NCI-H2227 (cell line): ENCODE data around the gene AGAP3.

Experiments used
- DNase-seq: peaks from one replicate; lab custom pipeline; 2025; ENCODE audit not compliant: unreplicated experiment; lab: John Stamatoyannopoulos, UW

Gene AGAP3

DNA sequence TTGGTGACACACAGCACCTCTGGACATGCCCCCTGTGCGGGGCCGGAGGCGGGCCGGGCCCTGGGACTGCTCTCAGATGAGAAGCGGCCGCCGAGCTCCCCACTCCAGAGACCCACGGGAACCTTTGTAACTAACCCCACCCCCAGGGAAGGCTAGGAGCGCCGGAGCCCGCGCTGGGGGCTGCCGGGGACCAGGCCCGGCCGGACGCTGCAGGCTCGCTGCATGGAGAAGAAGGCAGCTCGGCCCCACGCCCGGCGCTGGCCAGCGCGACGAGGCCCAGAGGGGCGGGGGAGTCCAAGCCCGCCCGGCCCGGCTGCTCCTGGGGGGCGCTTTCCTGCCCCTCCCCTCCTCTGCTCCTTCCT, 36.5 kb downstream of the AGAP3 start:
- DNase-seq = no peak

DNA sequence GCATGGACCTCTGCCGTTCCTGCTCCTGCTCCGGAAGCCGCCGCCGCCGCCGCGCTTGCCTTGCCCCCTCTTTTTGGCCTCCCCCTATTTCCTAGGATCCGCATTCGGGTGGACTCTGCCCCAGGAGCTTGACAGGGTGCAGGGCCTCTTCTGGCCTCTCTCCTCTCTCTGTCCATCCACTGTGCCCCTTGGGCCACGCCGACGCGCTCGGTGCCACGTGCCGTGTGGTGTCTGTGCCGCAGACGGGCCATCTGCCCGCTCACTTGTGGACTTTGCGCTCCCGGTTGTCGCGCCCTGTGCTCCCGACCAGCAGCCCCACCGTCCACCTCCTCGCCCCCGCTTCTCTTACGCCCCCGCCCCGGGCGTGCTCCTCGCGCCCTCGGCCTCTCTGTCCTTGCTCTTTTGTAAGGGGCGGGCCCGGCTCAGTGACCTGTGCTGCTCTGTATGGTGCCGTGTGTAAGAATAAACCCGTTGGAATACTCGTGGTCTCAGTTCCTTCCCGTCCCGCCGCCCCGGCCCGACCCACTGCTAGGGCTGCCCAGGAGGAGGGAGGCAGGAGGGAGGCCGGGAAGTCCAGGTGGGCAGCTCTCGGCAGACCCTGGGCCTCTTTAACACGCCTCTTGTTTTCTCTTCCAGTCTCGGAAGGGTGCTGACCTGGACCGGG, 37.0 kb downstream of the AGAP3 start:
- no peak for DNase-seq

DNA sequence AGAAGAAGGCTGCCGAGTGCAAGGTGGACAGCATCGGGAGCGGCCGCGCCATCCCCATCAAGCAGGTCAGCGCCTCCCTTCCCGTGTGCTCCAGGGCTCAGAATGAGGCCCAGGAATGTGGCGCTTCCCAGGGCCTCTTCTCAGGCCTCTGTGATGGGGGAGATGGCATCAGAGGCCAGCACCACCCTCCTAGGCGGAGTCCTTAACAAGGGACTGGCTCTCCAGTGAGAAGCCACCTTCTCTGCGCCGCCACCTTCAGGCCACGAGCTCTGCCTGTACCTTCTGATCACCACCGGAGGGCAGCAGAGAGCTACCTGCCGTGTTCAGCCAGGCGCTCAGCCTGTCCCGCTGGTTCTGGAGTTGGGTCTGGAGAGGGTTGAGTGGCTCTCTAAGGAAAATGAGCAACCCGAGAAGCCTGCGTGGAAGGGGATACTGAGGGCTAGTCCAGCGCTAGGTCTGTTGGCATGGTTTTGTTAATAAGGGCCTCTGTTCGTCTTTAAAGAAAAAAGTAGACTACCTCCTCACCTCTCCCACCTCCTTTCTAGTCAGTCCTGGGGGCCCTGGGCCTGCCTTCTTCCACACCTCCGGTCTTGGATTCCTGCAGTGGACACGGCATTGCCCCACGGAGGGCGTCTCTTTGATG, 37.7 kb downstream of the AGAP3 start:
- DNase-seq = peak; percentile 91

DNA sequence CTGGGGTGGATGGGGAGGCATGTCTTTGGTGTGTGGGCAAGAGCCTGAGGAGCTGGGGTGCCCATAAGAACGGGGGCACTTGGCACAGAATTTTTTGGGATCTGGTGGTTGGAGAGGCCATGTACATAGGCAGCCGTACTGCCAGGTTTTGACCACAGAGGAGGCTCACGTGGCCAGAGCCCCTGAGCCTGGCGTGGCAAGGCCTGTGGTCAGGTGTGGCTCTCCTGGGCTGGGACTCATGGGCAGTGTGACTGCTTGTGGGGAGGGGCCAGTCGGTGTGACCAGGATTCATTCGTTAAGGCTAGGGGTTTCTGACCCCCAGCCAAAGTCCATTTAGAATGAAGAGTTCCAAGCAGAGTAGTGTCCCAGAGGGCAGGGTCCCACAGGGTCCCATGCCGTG, 38.2 kb downstream of the AGAP3 start:
- no peak for DNase-seq

DNA sequence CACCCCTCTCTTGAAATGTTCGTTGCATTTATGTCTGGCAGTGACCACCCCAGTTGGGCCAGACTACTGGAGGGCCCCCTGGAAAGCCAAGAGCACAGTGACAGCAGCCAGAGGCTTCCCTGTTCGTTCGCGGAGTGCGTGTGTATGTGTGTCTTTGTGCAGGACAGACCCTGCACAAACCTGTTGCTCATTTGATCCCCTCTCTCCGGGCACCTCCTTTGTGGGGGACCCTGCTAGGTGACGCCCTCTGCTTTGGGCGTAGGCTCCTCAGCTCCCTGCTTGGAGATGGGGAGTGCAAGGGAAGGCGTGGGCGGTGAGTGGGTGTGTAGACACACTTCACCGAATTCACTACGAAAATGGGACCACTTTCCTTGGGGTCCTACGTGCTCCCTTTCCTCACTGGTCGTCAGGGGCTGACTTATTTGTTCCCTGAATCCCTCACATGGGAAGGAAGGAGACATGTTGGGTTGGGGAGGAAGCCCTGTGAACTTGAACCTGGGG, 38.7 kb downstream of the AGAP3 start:
- DNase-seq = no peak

DNA sequence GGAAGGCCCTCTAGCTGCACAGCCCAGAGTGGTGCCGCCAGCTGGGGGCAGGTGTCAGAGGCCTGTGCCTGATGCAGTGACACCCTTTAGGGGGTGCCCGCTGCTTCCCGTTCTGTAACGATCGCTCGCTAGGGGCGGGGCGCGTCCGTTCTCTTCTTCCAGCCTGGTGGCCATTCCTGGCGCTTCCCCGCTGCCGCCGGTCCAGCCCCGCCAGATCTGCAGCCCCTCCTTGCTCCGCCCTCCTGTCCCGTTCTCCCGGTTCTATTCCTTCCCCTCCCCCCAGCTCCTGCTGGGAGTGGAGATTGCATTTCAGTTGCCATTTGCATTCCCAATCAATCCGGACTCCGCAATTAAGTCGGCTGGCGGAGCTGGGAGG, 39.2 kb downstream of the AGAP3 start:
- peak; percentile 84 for DNase-seq

DNA sequence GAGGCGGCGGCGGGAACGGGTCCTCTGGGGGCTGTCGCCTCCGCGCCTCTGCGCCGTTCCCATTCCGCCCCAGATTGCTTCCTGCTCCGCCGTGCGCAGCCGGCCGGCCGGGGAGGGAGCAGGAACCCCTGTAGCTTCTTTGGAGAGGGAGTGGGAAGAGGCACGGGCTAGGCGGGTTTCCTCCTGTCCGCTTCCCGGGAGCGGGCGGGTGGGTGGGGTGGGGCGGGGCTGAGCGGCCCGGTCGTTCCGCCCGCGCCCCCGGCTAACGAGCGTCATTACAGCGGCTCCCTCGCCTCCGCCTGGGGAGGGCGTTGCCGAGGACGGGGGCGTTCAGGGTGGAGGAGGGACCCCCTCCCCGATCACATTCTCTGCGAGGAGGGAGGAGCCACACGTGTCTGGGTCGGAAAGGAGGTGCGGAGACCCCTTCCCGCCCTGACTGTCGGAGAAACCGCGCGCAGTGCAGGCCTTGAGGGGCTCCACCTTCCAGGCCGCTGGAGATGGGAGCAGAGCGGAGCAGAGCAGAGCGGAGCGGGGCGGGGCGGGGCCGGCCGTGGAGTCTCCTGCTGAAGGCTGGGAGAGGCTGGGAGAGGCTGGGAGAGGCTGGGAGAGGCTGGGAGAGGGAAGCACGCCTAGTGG, 39.7 kb downstream of the AGAP3 start:
- peak; percentile 90 for DNase-seq

DNA sequence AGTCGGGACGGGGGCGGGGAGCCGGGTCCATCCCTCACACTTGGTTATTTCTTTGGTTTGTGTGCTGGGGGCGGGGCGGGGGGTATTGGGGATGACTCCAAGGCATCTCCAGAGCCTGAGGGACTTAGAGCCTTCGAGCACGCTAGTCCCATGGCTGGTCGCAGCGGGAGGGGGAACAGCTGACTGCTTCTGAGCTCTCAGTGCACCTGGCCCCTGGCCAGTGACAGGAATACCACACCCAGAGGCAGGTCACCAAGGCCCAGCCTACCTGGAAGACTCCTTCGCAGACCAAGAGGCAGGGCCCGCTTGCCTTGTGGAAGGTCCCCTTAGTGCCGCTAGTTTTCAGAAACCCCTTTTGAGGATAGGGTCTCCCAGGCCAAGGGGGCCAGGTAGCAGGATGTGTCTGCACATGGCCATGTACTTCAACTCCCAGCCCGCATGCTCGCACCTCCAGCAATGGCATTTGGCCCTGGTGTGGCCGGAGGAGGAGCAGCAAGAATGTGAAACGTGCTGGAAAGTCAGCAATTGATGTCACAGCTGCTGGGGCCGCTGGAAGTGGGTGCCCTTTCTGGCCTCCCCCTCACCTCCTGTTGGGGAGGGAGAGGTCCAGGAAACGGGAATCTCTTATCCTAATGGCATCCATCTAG, 40.3 kb downstream of the AGAP3 start:
- peak; percentile 68 for DNase-seq

DNA sequence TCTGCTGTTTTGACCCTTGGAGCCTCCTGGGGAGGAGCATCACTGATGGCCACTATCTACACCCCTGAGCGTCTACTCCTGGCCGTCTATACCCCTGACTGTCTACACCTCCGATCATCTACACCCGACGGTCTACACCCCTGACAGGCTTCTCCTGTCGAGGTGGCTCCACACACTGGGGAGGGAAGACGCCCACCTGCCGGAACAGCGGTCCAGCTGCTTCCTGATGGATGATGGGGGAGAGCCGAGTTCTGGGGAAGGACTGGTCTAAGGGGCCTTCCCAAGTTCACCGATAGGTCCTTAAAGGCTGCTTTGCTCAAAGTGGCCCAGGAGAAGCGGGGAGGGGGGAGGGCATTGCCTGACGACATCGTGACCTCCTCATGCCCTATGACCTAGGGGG, 41.9 kb downstream of the AGAP3 start:
- no peak for DNase-seq

DNA sequence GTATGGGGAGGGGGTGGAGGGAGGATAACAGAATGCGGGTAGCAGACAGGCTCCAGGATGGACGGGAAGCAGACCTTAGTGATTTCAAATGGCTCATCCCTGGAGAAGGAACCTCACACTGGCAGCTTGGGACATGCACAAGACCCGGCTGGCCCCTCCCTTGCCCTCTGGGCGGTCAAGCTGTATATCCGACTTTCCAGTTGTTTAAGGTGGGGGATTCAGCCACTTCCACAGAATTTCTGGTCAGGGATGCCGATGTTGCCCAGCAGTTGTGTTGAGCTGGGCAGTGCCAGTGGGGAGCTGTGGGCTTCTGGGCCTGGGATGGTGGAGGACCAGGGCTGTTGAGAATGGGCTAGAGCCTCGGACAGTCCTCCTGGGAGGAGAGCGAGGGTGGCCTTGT, 42.4 kb downstream of the AGAP3 start:
- DNase-seq = no peak

DNA sequence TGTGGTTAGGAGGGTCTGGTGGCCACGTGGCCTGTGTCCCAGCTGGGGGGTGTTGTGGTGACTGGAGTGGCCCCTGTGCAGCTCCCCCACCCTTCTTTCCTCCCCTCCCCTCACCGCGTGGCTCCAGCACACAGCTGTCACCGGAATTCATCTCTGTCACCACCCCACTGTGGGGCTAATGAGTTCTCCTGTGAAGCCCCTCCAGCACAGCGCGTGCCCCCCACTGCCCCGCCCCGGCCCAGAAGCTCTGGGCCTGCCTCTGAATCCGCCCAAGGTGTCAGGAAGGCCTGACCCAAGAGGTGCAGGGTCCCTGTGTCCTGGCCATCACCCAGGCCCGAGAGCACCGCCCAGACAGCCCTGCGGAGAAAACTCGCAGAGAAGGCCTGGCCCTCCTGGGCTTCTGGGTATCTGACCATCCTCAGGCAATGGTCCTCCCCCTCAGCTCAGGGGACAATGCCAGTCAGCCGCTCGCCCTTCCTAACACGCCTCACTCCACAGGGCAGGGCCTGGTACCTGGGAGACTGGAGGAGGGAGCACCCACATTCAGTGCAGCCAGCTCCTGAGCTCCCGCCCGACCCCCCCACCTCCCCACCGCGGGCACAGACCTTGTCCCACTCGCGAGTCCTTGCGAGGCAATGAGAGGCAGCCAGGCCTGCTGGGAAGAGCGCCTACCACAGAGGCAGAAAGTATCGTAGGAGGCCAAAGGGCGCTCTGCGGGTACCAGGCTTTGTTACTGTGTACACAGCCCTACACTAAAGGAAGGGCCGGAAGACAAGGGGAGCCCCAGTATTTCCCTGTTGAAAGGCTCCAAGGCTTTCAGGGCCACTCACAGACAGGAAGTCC, 43.1 kb downstream of the AGAP3 start:
- no peak for DNase-seq

DNA sequence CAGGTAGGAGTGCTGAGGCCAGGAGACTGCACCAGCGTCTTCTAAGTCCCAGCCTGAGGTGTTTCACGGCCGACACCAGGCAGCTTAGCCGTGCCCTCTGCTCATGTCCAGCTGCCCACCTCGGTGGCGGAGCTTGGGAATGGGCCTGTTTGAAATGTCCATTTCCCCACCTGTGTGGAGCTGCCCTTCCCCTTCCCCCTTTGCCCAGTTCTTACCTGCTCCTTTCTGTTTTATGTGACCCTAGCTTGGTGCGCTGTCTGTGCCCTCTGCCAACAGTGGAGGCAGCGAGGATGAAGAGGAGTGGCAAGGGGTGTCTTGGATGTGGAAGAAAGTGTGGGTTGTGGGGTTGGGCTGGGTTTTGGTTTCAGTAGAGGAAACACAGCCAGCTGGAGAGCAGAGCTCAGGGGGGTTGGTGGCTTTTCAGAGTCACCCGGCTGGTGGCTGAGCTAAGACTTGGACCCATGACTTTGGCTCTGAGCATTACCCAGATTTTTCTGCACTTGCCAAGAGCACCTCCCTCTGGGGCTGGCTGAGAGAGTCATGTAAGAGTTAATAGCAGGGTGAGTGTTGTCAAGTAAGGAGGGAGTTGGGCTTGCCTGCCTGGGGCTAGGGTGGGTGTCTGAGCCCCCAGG, 43.8 kb downstream of the AGAP3 start:
- DNase-seq = no peak

DNA sequence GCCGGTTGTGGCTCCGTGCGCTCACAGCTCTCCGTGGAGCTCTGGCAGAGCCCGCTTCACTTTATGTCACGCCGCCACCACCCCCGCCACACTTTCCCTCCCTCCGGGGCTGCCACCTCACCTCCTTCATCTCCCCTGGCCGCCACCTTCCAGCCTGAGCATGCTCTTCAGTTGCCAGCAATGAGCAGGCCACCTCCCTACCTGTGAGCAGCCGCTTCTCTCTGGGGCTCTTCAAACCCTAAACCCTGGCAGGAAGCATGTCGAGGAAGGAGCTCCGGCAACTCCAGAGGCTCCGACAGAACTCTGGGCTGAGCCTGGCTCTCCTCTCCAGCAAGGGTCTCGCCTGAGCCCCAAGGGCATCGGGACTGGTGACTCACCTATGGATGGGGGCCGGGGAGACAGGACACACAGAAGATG, 44.5 kb downstream of the AGAP3 start:
- no peak for DNase-seq

DNA sequence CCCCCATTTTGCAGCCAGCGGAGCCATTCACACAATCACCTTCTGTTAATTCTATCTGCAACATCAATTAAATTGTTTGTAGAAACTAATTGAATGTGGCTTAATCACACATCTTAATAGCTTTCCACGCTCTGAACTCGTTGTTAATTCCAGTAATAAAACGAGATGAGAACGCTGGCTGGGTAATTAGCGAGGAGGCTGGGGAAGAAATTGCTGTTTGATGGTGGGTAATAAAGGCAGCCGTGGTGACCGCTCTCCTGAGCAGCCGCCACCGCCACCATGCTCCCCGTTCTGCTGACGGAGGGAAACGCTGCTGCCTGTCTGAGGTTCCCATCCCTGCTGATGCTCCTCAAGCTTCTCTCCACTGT, 44.9 kb downstream of the AGAP3 start:
- DNase-seq = no peak

DNA sequence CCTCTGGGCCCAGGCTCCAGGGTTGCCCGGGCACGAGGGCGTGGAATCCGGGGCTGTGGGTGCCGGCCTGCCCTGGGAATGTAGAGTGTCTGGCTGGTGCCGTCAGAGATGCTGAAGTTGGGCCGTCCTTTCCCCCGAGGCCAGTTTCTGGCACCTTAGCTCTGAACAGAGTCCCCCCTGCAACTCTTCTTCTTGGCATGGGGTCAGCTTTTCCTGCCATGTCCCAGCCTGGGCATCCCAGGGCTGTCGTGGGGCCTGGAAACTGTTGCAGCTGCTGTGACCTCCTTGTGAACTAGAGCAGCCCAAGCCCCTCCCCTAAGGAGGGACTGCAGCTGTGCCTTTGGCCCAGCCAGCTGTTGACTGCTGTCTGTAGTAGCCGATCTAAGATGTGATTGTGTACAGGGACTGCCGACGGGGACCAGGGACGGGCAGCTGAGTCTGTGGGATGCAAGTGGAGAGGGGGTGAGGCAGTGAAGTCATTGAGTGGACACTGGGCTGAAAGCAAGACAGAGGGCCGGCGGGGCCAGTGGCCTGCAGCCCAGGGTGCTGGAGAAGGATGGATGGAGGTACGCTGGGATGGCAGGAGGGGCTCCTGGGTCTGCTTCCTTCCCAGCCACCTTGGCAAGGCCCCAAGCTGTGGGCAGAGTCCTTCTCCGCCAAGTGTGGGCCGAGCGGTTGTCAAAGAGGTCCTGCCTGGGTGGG, 45.5 kb downstream of the AGAP3 start:
- DNase-seq = no peak

DNA sequence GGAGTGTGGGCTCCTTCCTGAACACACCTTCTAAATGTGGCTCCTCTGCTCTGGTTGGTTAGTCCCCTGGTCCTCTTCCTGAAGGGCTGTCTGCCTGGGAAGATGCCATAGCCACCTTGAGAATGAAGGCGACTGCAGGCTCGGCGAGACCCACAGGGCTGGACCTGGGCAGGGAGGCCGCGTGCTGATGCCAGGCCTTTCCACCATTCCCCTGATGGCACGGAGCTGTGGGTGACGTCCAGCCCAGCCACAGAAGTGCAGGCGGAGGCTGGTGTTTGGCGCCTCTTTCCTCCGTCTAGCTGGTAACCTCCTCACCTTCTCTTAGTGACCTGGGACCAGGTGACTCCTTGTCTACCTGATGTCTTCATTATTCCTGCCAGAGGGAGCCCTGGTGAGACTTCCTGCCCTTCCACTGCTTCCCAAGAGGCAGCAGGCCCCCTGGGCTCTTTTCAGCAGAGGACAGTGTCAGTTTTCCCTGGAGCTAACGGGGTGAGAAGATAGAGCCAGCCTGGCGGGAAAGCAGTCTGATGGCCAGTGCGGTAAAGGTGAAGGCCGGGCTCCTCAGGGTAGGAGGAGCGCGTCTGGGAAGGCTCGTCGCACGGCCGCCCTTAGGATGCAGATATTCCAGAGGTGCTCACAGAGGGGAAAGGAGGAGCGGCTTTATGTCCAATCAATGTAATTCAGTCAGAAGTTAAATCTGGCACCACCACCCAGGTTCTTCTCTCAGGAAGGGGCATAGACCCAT, 46.4 kb downstream of the AGAP3 start:
- no peak for DNase-seq

DNA sequence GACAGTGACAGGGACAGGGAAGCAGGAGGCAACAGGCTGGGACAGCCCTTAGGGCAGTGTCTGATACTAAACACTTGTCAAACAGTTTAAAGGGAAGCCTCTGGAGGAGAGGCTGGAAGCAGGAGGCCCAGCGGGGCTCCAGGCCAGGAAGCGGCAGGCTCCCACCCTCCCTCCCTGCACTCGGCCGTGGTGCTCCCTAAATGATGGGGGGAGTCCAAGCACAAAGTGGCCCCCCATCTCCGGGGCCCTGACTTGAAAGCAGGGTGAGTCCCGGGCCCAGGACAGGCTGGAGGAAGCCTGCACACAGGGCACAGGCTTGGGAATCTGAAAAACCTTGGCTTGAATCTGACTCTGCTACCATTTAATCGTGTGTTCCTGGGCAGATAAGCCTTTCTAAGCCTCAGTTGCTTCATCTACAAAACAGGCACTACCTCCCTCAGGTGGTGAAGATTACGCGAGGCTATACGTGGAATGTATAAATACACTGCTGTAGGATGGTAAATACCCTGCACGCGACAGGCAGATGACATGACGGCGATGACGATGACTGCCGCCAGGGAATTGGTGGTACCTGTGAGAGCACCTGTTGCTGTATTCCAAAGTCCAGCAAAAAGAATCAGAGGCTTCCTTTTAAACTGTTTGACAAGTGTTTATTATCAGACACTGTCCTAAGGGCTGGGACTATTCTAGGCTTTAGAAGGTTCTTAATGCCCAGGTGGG, 47.2 kb downstream of the AGAP3 start:
- DNase-seq = no peak

DNA sequence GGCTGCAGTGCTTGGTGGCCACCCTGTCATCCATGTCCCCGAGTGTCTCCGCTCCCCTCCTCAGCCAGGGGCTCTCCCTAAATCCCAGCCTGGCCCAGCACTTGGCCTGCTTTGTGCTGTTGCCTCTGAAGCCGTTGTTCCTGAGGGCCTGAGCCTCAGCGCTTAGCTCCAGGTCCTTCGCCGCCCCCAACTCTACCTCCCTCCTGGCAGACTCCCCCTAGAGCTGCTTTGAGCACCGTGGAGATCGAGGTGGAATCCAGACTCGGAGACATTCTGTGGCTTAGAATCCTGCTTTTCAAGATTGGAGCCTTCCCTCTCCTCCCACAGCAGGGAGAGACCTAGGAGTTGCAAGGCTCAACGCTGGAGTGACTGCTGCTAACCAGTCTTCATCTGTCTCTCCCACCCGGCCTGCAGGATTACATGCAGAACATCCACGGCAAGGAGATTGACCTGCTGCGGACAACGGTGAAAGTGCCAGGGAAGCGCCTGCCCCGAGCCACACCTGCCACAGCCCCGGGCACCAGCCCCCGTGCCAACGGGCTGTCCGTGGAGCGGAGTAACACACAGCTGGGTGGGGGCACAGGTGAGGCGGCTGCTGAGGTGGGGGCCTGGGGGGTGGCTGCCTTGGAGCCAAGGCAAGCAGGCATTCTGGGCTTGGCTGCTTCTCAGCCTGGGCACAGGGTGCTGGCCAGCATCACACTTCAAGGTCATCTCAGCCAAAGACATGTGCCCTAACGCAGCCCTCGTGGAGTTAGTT, 47.9 kb downstream of the AGAP3 start:
- DNase-seq = no peak
